ENCODE measurements around the gene PDZRN3. TPM values are rescaled to one million over a fixed set of nuclear protein-coding genes. Genes with fewer than 3 reads are reported as not detected.

PDZRN3 gene
- total RNA-seq, 1 experiment from 2014 or later = not detected

- H4K20me1 ChIP-seq (ENCODE audit: insufficient read depth) = no peaks in the 10 kb centered on the region
- no peak overlapping the region for H3K4me3 ChIP-seq
- DNase-seq = no peak
- ChIA-PET CTCF (no interaction called here), POLR2A (ENCODE audit: unreplicated experiment) (no interaction called here)
- H3K4me1 ChIP-seq (replicated peaks; ENCODE audit: insufficient read depth) = no peaks in the 10 kb centered on the region
- H2AFZ ChIP-seq = no peak overlapping the region
- no peaks in the 10 kb centered on the region for H3K36me3 ChIP-seq (ENCODE audit: low read depth)
- BruUV-seq (replicated peaks) = no TSS peak
- H3K27me3 ChIP-seq (ENCODE audit: insufficient read depth, low read depth) = no peaks in the 10 kb centered on the region; the same call in 1 of the 2 replicates
- H3K79me2 ChIP-seq (ENCODE audit: low read depth) = no peaks in the 10 kb centered on the region
- H3K9me3 ChIP-seq (ENCODE audit: insufficient read depth, low read depth) = no peaks in the 10 kb centered on the region
- TF ChIP-seq CTCF (conservative IDR thresholded peaks at IDR 0.05) = no peak
- TF ChIP-seq EZH2 (IDR thresholded peaks at IDR 0.05; ENCODE audit: low read depth) = no peak
- H3F3A ChIP-seq (ENCODE audit: insufficient read depth, low read depth) = no peaks in the 10 kb centered on the region
- intact Hi-C loops (cut with micrococcal nuclease; ENCODE audit: unreplicated experiment) = no loop called here
- H3K4me2 ChIP-seq = no peak overlapping the region
- no peaks in the 10 kb centered on the region for H3K9me2 ChIP-seq (ENCODE audit: insufficient read depth)
- H3K27ac ChIP-seq = no peak overlapping the region
Measured at GRCh38 chr3:73385568-73385967, 239.2 kb downstream of the PDZRN3 start.

GRCh38 chr3:73384091-73384906, 240.4 kb downstream of the PDZRN3 start:
- BruUV-seq (replicated peaks) = no TSS peak
- POLR2A ChIA-PET (ENCODE audit: unreplicated experiment) = no interaction called here
- Histone ChIP-seq H3K9me3 (ENCODE audit: insufficient read depth, low read depth) (no peaks in the 10 kb centered on the region), H3K4me3 (no peak overlapping the region), H2AFZ (no peak overlapping the region), H3F3A (ENCODE audit: insufficient read depth, low read depth) (no peaks in the 10 kb centered on the region), H3K36me3 (ENCODE audit: low read depth) (no peaks in the 10 kb centered on the region), H3K27ac (no peak overlapping the region), H3K4me2 (no peak overlapping the region), H3K4me1 (replicated peaks; ENCODE audit: insufficient read depth) (no peaks in the 10 kb centered on the region), H3K27me3 (ENCODE audit: insufficient read depth, low read depth) (no peaks in the 10 kb centered on the region; the same call in 1 of the 2 replicates), H3K9me2 (ENCODE audit: insufficient read depth) (no peaks in the 10 kb centered on the region), H3K79me2 (ENCODE audit: low read depth) (no peaks in the 10 kb centered on the region), H4K20me1 (ENCODE audit: insufficient read depth) (no peaks in the 10 kb centered on the region)
- CTCF ChIA-PET = no interaction called here
- no peak for DNase-seq
- no peak for TF ChIP-seq CTCF (conservative IDR thresholded peaks at IDR 0.05)
- TF ChIP-seq EZH2 (IDR thresholded peaks at IDR 0.05; ENCODE audit: low read depth) = no peak
- intact Hi-C loops (cut with micrococcal nuclease; ENCODE audit: unreplicated experiment) = no loop called here

GRCh38 chr3:73383470-73384049, 241.2 kb downstream of the PDZRN3 start:
- no peak overlapping the region for H2AFZ ChIP-seq
- no peaks in the 10 kb centered on the region for H3K79me2 ChIP-seq (ENCODE audit: low read depth)
- intact Hi-C loops (cut with micrococcal nuclease; ENCODE audit: unreplicated experiment) = no loop called here
- no peaks in the 10 kb centered on the region for H3F3A ChIP-seq (ENCODE audit: insufficient read depth, low read depth)
- no peaks in the 10 kb centered on the region for H3K9me3 ChIP-seq (ENCODE audit: insufficient read depth, low read depth)
- no peak overlapping the region for H3K4me2 ChIP-seq
- H3K27ac ChIP-seq = no peak overlapping the region
- ChIA-PET POLR2A (ENCODE audit: unreplicated experiment) (no interaction called here), CTCF (no interaction called here)
- TF ChIP-seq EZH2 (IDR thresholded peaks at IDR 0.05; ENCODE audit: low read depth) (no peak), CTCF (conservative IDR thresholded peaks at IDR 0.05) (no peak)
- no peaks in the 10 kb centered on the region for H3K4me1 ChIP-seq (replicated peaks; ENCODE audit: insufficient read depth)
- no peaks in the 10 kb centered on the region for H4K20me1 ChIP-seq (ENCODE audit: insufficient read depth)
- H3K36me3 ChIP-seq (ENCODE audit: low read depth) = no peaks in the 10 kb centered on the region
- DNase-seq = no peak
- H3K27me3 ChIP-seq (ENCODE audit: insufficient read depth, low read depth) = no peaks in the 10 kb centered on the region; the same call in 1 of the 2 replicates
- no peaks in the 10 kb centered on the region for H3K9me2 ChIP-seq (ENCODE audit: insufficient read depth)
- H3K4me3 ChIP-seq = no peak overlapping the region
- BruUV-seq (replicated peaks) = no TSS peak

Data from PC-9 (cell line).